Measurements from ENCODE around the gene GLTP.

Gene GLTP

DNA sequence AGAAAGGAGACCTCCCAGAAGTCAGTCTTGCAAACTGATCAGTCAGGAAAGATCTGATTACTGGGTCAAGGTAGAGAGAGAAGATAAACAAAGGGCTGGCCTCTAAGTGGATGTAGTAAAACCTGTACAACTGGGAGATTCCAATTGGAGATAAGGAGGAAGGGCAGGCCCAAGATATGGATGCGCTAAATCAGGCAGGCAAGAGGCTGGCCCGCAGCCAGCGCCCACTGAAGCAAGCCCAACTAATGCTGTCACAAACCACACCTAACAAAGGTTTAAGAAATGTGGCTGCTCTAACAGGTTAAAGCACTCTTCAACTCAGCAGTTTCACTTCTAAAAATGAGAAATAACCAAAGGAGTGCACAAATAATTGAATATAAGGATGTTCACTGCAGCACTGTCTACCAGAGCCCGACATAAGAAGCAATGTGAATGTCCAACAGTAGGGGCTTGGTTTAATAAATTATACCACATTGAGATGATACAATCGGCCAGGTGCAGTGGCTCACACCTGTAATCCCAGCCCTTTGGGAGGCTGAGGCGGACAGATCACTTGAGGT, 4.7 kb downstream of the GLTP start:
- Histone ChIP-seq H3K27ac (no peak overlapping the region), H3K4me1 (peaks cover 0 to 60% (median 19%) of the 10 kb centered on the region in 4 donors), H3K27me3 (no peaks in the 10 kb centered on the region), H3K4me3 (no peak overlapping the region), H3K9me3 (no peaks in the 10 kb centered on the region), H3K36me3 (peaks cover 0 to 12% (median 9%) of the 10 kb centered on the region in 3 donors)
- intact Hi-C loops (cut with DNase I; ENCODE audit: low total_unique reads), result loop anchor here (2.0 to 10.0 kb wide), 2 partner anchors 65 to 281 kb away; no protein-coding TSS in a partner anchor
- DNase-seq, result no peak
- TF ChIP-seq, protein P1, sequence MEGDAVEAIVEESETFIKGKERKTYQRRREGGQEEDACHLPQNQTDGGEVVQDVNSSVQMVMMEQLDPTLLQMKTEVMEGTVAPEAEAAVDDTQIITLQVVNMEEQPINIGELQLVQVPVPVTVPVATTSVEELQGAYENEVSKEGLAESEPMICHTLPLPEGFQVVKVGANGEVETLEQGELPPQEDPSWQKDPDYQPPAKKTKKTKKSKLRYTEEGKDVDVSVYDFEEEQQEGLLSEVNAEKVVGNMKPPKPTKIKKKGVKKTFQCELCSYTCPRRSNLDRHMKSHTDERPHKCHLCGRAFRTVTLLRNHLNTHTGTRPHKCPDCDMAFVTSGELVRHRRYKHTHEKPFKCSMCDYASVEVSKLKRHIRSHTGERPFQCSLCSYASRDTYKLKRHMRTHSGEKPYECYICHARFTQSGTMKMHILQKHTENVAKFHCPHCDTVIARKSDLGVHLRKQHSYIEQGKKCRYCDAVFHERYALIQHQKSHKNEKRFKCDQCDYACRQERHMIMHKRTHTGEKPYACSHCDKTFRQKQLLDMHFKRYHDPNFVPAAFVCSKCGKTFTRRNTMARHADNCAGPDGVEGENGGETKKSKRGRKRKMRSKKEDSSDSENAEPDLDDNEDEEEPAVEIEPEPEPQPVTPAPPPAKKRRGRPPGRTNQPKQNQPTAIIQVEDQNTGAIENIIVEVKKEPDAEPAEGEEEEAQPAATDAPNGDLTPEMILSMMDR (IDR thresholded peaks at IDR 0.05), result no peak

DNA sequence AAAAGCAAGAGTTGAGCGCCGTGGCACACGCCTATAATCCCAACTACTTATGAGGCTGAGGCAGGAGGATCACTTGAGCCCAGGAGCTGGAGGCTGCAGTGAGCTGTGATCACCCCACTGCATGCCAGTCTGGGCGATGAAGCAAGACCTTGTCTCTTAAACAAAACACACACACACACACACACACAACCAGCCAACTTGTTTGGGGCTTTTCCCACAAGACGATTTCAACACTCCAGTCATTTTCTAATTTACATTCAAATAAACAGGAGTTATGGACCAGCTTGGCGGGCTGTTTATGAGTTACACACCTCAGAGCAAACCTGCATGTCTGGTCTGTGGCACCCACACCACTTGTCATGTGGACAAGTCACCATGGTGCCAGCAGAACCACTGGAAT, 6.7 kb downstream of the GLTP start:
- intact Hi-C loops (cut with DNase I; ENCODE audit: low total_unique reads), result loop anchor here (2.0 to 10.0 kb wide), 2 partner anchors 63 to 279 kb away; no protein-coding TSS in a partner anchor

DNA sequence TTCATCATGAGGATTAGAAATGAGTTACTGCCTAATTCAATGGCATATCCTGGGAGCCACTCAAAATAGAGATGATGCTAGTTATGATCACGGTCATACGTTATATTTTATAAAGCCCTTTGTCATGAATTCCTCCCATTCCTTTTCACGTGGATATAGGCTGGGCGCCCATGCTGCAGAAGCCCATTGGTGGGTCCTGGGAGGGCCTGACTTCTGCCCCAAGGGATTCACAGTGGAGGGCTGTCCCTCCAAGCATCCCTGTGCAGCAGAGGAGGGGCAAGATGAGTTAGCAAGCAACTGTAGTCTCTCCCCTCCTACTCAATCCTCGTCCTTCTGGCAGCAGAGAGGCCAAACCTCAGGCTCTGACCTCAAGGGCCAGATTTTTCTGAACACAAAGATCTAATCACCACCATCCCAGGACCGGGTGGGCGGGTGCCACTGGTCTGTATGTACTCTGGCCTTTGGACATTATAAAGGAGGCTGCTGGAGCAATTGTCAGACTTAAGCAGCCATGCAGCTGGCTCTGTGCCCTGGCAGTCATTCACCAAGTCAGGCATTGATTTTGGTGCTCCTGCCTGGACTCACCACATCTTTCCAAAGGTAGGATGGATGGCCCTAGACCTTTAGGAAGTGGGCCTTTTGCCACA, 8.6 kb downstream of the GLTP start:
- Histone ChIP-seq H3K4me3 (no peak overlapping the region), H3K36me3 (peaks cover 0 to 12% (median 9%) of the 10 kb centered on the region in 3 donors), H3K9me3 (no peaks in the 10 kb centered on the region), H3K27me3 (no peaks in the 10 kb centered on the region), H3K4me1 (peaks cover 0 to 31% (median 0%) of the 10 kb centered on the region in 4 donors), H3K27ac (no peak overlapping the region)
- intact Hi-C loops (cut with DNase I; ENCODE audit: low total_unique reads), result loop anchor here (10.0 kb wide), 1 partner anchor 277 kb away; no protein-coding TSS in a partner anchor
- no peak for DNase-seq
- TF ChIP-seq, protein P1 (IDR thresholded peaks at IDR 0.05), result no peak

More for the DNA sequence above, 6.7 kb downstream of the GLTP start:
- TF ChIP-seq, protein P1 (IDR thresholded peaks at IDR 0.05), result no peak
- H3K4me1 ChIP-seq, result peaks cover 0 to 46% (median 8%) of the 10 kb centered on the region in 4 donors
- H3K36me3 ChIP-seq, result peaks cover 0 to 12% (median 9%) of the 10 kb centered on the region in 3 donors
- H3K27me3 ChIP-seq, result no peaks in the 10 kb centered on the region
- no peak for DNase-seq
- no peak overlapping the region for H3K4me3 ChIP-seq
- no peaks in the 10 kb centered on the region for H3K9me3 ChIP-seq
- no peak overlapping the region for H3K27ac ChIP-seq

DNA sequence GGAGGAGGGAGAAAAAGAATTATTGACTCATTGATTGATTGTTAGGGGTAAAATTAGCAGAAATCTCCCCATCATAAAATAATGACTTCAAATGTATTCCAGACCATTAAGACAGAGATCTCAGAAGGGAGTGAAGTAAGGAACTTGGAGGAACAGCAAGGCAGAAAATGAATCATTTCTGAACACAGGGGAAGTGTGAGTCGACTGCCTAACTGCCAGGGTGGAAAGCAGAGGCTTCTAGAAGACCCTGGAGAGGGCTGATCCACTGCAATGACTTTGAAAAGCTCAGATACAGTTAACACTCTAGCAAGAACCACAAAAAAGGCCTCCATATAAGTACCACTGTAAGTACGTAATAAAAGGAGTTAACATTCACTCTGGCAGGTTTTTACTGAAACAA, 9.7 kb downstream of the GLTP start:
- DNase-seq, result no peak
- Histone ChIP-seq H3K27ac (no peak overlapping the region), H3K9me3 (no peaks in the 10 kb centered on the region), H3K36me3 (peaks cover 0 to 12% (median 9%) of the 10 kb centered on the region in 3 donors), H3K4me1 (peaks cover 0 to 27% (median 0%) of the 10 kb centered on the region in 4 donors), H3K27me3 (no peaks in the 10 kb centered on the region), H3K4me3 (no peak overlapping the region)
- intact Hi-C loops (cut with DNase I; ENCODE audit: low total_unique reads), result loop anchor here (10.0 kb wide), 1 partner anchor 276 kb away; no protein-coding TSS in a partner anchor
- TF ChIP-seq, protein P1 (IDR thresholded peaks at IDR 0.05), result no peak

DNA sequence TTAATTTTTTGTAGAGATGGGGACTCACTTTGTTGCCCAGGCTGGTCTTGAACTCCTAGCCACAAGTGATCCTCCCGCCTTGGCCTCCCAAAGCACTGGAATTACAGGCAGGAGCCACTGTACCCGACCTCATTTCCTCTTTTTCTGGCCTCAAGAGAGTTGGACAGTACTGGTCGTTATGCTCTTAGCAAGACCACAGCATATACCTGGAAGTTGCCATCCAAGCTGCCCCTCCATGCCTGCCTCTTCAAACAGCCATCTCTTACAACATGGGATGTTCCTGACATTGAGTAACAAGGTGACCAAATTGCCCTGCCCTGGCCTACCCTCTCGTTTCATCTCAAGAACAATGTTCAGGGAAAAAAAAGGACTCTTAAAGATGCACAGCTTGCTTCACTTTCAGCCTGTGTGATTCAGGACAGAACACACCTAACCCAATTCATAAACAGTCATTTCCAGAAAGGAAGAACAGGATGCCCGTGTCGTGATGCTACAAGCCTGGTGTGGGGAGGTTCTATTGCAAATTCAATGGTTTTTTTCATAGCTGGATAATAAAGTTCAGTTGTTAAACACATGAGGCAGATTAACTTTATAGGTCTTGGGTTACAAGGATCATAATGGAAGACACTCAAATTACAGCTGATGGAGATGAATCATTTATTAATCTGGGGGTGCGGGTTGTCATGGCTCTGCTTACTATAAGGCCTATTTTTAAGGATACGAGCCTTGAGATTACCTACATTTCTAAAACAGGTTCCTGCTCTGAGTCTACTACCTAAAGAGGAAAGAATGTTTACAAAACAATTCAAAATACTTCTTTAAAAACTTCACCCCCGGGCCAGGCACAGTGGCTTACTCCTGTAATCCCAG, 11.9 kb downstream of the GLTP start:
- Histone ChIP-seq H3K9me3 (no peaks in the 10 kb centered on the region), H3K4me3 (no peak overlapping the region), H3K27ac (no peak overlapping the region), H3K4me1 (peaks cover 0 to 30% (median 7%) of the 10 kb centered on the region in 4 donors), H3K36me3 (peaks cover 0 to 12% (median 9%) of the 10 kb centered on the region in 3 donors), H3K27me3 (no peaks in the 10 kb centered on the region)
- TF ChIP-seq, protein P1 (IDR thresholded peaks at IDR 0.05), result no peak
- DNase-seq, result no peak
- intact Hi-C loops (cut with DNase I; ENCODE audit: low total_unique reads), result no loop called here
